NCI-H82 treated with DMSO at 0.1 percent for 48 hours (cell line): ENCODE data around the gene SARDH.

Source experiments
- DNase-seq: peaks from one replicate; lab custom pipeline; 2025; ENCODE audit not compliant: unreplicated experiment; lab: John Stamatoyannopoulos, UW

Gene SARDH

DNA sequence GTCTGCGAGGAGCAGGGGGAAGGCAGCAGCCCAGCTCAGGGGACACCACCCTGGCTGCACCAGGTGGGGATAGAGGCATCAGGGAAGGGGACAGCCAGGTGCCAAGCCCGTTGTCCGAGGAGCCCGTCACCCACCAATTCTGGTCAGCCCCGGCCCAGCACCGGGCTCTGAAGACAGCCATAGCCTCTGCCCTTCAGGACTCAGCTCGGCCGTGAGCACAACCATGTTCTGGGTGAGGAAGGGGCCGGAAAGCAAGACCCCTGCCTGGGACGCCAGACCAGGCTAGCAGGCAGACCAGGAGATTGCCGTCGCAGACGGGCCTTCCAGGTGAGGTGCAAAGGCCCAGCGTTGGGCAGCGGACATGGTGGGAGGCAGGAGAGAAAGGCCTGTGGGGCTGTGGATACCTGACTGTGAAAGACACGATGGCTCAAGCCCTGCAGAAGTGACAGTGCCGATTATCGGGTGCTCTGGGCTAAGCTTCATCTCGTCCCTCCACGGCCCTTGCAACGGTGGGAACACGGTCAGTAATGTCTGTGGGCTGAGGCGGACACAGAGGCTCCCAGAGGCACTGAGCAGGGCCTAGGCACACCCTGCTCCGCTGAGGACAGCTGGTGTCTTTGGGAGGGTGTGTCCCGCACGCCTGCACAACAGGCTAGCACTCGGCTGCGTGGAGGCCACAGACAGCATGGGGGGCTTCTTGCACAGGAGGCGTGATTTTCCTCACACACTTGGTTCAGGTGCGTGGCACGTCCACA is 65.5 kb downstream of the SARDH start:
- DNase-seq = no peak

DNA sequence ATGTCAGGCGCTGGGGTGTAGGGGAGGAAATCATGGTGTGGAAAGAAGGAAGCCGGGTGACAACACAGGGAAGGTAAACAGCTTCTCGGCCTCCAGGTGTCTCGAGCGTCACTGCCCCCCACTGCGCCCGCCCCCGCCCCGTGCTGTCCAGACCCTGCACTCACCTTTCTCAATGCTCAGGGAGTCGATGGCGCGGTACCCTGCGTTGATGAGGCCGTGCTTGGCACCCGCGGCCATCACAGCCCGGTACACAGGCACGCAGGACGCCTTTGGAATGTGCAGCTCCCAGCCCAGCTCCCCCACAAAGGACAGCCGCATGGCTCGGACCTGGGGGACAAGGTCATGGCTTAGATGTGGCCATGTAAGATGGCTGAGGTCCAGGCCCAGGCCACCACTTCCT is 66.8 kb downstream of the SARDH start:
- no peak for DNase-seq

DNA sequence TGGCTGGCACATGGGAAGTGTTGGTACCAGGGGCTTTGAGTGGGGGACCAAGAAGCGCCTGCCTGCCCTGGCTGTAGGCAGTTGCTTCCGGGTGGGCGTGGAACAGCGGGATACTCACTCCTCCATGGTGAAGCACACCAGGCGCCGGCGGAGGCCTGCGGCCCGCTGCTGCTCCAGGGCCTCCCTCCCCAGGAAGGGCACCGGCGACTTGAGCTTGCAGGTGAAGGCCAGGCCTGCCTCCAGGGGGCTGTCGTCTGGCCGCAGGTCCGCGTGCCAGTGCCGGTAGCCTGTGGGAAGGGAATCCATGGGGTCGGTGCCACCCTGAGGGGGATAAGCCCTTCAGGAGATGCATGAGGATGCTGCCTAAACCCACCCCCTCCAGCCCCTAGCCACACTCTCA is 67.7 kb downstream of the SARDH start:
- no peak for DNase-seq

DNA sequence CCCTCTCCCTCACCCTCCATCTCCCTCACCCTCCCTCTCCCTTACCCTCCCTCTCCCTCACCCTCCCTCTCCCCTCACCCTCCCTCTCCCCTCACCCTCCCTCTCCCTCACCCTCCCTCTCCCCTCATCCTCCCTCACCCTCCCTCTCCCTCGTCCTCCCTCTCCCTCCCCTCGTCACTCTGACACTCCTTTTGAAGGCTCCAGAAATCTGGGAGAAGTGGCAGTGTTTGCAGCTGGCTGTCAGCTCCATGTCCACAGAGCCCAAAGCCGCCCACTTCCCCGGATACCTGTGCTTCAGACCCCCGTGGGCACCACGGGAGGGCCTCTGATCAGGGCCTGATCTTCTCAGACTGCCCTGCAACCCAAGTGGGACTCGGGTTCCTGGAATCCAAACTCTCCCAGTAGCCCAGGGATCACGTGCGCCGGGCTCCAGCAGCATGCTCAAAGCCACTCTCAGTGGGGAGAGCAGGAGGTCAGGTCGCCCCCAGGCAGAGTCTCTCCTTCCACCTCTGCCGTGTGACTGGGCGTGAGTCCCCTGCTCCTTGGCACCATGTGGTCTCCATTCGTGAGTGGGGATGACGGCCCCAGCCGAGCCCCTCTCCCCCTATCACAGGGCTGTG is 68.9 kb downstream of the SARDH start:
- no peak for DNase-seq

DNA sequence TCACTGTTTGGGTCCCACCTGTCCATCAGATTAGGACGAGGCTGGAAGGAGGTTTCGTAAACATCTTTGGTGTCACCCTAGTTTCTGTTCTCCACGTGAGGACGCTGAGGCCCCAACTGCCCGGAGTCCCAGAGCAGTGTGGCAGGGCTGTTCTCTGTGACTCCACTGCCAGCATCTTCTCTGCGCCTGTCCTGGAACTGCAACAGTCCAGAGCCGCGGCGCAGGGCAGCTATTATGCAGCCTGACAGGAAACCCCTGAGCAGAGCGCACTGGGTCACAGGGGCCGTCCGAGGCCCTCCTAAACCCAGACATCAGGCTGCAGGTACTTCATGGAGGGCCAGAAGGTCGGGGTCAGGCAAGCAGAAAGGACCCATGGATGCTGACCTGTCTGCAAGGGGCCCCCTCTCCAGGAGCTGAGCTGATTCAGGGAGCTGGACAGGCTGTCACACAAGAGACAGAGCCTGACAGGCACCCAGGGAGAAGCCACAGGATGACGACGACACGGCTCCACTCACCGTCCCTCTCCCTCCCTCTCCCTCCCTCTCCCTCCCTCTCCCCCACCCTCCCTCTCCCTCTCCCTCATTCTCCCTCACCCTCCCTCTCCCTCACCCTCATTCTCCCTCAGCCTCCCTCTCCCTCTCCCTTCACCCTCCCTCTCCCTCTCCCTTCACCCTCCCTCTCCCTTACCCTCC is 70.2 kb downstream of the SARDH start:
- no peak for DNase-seq

DNA sequence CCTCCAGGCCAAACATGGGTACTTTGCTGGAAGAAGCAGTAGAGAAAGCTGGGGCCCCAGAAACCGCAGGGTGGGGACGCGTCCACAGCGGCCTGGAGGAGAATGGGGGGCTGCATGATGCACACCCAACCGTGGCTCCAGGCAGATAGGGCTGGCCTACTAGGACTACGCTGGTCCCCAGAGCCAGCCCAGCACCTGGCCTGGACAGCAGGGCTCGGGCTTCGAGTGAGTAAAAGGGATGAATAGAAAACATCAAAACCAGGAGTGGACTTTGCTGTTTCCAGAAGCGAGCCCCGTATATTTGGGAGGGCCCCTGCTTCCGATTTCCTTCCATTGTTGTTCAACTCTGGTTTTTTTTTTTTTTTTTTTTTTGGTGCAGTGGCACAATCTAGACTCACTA is 71.3 kb downstream of the SARDH start:
- DNase-seq = no peak

DNA sequence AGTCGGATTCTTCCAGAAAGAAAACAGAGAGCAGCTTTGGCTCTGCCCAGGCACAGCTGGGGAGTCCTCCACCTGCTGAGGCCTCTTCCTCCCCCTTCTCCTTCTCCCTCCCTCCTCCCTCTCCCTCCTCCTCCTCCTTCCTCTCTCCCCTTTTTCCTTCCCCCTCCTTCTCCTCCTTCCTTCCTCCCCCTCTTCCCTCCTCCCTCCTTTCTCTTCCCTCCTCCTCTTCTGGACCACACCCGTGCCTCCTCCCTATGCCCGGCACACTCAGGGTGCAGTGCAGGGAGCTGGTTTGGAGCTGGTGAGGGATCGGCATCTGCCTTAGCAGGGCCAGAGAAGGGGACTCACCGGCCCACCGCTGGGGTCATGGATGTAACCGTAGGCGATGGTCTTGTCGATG is 71.8 kb downstream of the SARDH start:
- DNase-seq = no peak

DNA sequence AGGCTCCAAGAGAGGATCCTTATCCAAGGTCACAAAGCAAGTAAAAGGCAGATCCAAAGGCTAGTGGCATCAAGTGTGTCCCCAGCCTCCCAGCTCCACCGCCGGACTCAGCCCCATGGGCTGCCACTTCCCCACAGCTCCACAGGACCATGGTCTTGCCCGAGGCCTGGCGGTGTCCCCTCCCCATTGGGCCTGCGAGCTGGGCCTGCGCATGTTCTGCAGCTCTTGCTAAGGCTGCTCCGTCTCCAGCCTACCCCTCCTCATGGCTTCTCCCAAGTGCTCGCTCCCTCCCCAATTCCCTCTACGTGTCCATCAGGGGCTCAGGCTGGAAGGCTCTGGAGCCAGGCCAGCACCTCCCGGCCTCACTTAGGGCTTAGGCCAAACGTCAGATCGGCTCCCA is 72.6 kb downstream of the SARDH start:
- DNase-seq = no peak

DNA sequence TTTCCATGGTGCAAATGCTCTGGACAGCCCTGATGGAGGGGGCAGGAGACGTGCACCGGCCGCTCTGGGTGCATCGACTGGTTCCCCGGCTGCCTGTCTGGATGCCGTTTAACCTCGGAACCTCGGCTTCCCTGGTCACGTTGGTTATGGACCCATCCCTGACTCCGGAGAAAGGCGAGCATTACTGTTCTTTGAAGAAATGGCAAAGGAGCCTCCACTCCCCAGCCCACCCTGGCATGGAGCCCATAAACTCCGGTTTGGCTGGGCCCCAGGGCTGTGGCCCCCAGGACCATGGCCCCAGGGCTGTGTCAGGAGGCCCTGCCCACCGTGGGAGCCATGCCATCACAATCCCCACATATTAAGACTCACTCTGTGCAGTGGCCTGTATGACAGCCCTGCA is 73.1 kb downstream of the SARDH start:
- DNase-seq = no peak

DNA sequence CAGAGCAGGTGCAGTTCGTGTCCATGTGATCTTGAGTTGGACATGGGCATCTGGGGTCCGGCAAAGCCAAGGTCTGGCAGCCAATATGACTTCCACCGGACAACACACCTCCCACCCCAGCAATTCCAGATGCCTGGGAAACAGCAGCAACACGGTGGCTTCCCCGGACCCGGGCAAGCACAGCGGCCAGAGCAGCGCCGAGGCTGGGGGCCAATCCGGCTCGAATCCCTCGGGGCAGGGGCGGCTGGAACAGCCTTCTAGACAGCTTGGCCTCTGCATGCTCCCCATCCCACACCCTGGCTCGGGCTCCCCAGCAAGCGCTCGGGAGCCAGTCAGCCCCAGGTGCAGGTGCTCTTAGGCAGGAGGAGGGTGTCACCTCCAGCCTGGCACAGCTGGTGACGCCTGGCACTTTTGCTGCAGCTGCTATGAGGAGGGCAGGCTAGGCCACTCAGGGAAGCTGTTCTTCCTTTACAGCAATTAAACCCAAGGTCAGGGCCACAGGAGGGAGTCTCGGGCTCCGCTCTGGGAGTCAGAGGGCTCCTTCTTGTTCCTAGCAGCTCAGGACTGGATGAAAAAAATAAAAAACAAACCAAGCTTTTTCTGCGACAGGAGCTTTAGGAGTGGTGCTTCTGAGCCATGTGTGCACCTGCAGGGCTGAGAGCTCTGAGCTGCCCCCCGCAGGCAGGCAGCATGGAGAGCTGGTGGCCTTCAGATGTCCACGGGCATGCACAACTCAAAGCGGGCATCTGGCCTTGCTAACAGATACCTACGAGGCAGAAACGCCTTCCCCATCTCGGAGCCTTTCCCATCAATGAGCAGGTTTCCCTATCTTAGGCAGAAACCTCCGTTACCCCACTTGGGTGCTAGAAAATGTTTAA is 73.7 kb downstream of the SARDH start:
- no peak for DNase-seq

DNA sequence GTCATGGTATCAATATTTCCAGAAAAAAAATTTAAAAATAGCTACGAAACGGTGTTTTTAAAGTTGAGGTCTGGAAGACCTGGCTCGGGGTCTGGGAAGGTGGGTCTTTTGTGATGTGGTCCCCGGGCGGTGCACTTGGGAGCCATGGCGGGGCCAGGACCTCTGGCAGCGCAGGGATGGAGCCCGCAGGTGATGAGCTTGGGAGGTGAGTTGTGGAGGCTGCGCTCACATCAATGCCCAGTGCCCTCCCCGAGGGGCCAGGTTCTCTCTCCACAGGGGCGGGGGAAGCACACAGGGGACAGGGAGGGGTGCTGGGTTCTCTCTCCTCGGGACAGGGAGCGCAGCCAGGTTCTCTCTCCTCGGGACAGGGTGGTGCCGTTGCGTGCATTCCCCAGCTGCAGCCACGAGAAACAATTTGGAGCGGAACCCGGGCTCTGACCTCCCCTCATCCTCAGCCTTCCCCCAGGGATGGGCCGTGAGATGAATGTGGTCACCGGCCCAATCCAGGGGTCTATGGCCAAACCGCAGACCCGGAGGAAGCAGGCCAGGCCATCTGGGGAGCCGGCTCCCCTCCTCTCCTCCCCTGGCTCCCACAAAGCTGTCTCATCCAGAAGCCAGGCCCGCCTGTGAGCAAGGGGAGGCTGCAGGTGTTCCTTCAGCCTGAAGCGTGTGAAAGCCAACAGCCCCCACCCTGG is 76.2 kb downstream of the SARDH start:
- DNase-seq = no peak

DNA sequence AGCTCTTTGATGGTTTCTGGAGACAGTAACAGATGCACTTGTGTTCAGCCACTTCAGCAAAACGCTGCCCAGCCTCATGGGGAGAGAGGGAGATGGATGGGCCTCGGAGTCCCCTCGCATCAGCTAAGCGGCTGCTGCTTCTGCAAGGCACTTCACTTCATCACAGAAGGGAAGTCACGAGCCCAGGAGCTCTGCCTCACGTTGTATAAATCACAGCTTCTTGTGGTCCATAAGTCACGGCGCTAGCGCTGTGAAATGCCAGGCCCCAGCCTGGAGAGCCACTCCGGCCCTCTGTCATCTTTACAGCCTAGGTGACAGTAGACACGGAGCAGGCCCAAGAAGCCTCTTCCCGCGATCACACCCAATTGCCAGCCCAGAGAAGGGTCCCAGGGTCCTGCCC is 78.6 kb downstream of the SARDH start:
- DNase-seq = no peak

DNA sequence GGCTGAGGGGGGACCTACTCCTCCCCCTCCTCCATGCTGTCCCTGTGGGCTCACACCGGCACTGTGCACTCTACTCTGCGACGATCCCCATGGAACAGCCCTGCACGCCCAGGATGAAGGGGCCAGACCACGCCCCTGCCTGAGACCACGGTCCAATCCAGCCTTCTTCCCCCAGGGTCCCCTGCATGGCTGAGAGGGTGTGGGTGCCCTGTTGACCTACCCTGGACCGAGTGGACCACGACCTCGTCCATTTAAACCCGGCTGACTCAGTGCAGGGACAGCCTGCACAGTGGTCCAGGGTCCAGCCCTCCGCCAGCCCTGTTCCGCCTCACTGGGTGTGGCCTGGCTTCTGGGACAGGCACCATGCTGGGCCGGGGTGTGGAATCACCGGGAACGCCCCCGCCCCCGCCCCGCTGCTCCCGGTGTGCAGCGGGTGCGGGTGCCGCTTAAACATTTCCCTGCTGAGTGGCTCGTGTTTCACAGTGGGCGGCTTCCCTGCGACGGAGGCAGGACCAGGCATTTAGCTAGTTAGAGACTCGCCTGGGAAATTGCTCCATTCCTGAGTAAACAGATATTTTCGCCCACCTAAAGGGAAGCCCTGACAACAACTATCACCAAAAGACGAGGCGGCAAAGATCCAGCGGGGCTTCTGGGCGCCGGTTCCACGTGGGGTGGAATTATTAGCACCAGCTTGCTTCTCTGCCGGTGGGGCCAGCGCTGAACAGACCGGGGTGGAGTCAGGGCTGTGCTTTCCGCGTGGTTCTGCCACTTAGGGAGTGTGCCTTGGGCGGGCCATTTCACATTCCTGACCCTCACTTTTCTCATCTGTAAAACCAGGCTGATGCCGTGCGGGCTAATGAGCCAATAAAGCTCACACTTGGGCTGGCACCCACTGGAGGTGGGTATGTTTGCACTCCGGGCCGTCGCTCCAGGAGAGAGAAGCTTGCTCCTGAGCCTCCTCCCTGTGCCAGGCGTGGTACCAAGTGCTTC is 79.4 kb downstream of the SARDH start:
- DNase-seq = no peak

DNA sequence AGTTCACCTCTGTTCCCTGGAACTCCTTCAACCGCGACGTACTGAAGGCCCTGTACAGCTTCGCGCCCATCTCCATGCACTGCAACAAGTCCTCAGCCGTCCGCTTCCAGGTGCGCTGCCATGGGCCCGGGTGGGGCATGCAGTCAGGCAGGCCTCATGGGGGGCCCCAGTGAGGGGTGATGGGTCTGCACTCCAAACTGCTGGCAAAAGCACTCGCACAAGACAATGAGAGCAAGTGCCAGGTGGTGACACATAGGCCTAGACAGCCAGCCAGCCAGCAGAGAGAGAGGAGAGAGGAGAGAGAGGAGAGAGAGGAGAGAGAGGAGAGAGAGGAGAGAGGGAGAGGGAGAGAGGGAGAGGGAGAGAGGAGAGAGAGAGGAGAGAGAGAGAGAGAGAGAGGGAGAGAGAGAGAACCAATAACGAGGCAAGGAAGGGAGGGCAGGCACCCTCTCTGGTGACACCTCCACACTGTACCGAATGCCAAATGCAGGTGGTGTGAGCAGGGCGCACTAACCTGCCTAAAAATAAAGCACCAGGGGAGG is 81.0 kb downstream of the SARDH start:
- no peak for DNase-seq

DNA sequence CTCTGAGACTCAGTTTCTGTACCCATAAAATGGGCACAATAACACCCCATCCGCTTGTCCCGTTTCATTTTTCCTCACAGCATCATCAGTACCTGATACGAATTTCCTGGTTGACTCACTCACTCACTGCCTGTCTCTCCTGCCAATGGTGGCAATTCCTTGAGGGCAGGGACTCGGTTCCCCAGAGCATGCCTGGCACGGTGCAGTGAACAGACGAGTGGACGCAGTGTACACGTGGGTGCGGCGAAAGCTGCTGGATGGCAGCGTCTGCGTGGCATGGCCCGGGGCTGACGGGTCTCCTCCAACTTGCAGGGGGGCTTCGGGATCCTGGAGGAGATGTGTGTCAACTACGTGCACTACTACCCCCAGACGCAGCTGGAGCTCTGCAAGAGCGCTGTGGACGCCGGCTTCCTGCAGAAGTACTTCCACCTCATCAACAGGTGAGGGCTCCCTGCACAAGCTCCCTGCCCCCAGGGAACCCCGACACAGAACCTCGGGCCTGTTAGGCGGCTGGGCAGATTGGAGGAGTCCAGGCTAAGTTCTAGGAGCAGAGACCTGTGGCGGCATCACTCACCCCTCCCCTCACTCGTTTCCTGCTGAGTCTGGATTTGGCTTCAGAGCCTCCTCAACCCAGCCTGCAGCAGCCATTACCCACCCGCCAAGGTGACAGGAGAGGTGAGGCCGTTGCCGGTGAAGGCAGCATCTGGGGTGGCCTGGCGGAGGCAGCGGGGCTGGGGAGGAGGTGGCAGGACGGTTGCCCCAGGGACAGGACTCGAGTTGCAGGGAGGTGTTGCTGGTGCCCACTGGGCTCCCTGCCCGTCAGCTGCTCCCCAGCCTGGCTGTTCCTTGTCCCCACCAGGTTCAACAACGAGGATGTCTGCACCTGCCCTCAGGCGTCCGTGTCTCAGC is 81.7 kb downstream of the SARDH start:
- DNase-seq = no peak

DNA sequence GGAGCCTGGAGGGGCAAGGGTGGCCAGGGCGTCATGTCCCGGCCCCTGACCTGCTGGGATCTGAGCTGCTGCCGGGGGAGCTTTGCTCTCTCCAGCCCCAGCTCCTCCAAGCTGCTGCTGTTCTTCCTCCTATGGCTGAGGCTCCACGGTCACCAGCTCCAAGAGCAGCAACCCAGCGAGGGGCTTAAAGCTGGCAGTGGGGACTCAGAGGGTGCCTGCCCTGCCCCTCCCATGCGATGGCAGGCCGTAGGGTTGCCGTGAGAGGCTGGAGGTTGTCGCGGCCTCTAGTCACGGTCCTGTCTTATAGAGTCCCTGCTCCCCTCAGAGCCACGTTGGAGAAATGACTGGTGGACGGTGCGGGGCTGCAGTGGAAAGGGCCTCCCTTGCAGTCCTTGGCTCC is 82.5 kb downstream of the SARDH start:
- no peak for DNase-seq

DNA sequence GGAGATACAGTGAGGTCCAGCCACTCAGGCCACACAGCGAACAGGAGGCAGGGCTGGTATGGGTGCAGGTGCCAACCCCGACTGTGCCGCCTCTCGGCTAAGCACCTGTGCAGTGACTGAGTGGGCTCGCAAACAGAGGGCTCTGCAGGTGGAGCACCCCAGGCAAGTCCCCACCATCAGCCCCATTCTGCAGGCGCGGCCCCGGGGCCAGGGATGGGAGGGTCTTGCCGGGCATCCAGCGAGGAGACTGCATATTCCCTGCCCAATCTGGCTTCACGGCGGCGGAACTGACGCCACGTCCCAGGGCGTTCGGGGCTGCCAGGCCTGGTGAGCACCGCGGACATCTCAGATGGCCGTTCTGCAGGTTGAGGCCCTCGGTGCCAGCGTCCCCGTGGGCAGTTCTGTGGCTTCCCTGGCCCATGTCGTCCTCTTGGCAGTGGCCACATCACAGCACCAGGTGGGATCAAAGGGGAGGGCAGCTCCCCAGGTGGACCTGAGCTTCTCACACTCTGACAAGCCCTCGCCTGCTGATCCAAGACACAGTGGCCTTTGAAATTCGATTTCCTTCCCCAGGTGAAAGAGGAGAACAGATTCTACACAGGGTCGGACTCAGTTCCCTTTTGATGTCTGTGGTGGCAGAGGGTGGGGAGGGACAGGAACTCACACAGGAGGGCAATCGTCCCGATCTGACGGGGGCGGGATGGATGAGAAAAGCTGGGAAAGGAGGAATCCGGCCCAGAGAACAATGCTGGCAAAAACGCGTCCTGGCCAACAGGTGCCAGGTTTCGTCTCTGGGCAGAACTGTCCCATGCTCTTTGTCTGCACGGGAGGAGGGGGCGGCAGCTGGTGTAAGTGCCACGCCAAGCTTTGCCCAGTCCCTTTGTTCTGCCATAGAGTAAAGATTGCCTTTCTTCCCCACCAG is 83.2 kb downstream of the SARDH start:
- DNase-seq = no peak
